HCT116 (cell line): ENCODE results near the gene HSPB7. TPM values are rescaled to one million over a fixed set of nuclear protein-coding genes. Genes with fewer than 3 reads are reported as not detected.
"Not testable (repeated sequence)": the region's sequence is repeated elsewhere in the genome, so short reads cannot be mapped to it uniquely, and the experiment has no call there.

Experiments used
- ATAC-seq: fragments of 200-7000 bp; cut with Tn5 transposase; 2 replicates; pipeline ENCODE4 v1.9.1; 2020; ENCODE audit warnings: mild to moderate bottlenecking, moderate library complexity
- BruUV-seq: library from RNA; stranded (reverse); fragments of 400-500 nt; replicated peaks from 2 replicates; lab custom pipeline; 2021; lab: Mats Ljungman, UMichigan
- CTCF ChIA-PET: fragments of 300-600 bp; sonication (Branson Sonifier 250); formaldehyde crosslinking; loops from one replicate; lab custom pipeline; 2021; ENCODE audit warnings: antibody characterized with exemption; lab: Charles Lee
- POLR2A ChIA-PET: fragments of 300-600, 350-600 bp; sonication (Branson Sonifier 250); formaldehyde crosslinking; loops from one replicate; lab custom pipeline; 2021; ENCODE audit warnings: antibody characterized with exemption; lab: Charles Lee
- RAD21 ChIA-PET, 2 experiments: fragments of 300-600 bp; sonication (Branson Sonifier 250); formaldehyde crosslinking; loops; one replicate each; lab custom pipeline; 2023; ENCODE audit warnings: low total read pairs in 2 of 2; ENCODE audit not compliant: uncharacterized antibody in 2 of 2, unreplicated experiment in 2 of 2, low non-redundant PET in 1 of 2; lab: Charles Lee
- DNase-seq: peaks from one replicate; pipeline ENCODE4 v3.0.0-alpha.2; 2010; ENCODE audit warnings: low read depth, low spot score
- H2AFZ ChIP-seq: fragments of 200-600 bp; shearing (Covaris generic), sonication (generic); 2 replicates; pipeline ENCODE4 v1.6.1; 2017; ENCODE audit warnings: low read depth, mixed run types, mixed read lengths, antibody characterized with exemption, low read length; ENCODE audit not compliant: poor library complexity, severe bottlenecking
- H3K27ac ChIP-seq: 2 replicates; pipeline ENCODE4 v1.5.1; 2012; ENCODE audit warnings: low read depth, low read length
- H3K27me3 ChIP-seq: fragments of 200-600 bp; sonication (generic); 2 replicates; pipeline ENCODE4 v1.6.1; 2016; ENCODE audit warnings: mixed run types, low read length, mixed read lengths; ENCODE audit not compliant: insufficient read depth
- H3K36me3 ChIP-seq, 2 experiments: fragments of 200-500 bp in 1 of 2; fragments of 200-600 bp in 1 of 2; sonication (Bioruptor generic) in 1 of 2; sonication (generic) in 1 of 2; 2 replicates each; pipeline versions ENCODE4 v1.5.1 to v1.6.1; 2014 to 2016; ENCODE audit warnings: low read length in 2 of 2, inconsistent platforms in 1 of 2, mixed read lengths in 1 of 2, mixed run types in 1 of 2; ENCODE audit not compliant: insufficient read depth in 2 of 2, control insufficient read depth in 1 of 2
- H3K4me1 ChIP-seq, 2 experiments: fragments of 200-600 bp in 1 of 2; sonication (generic) in 1 of 2; 2 replicates each; pipeline versions ENCODE4 v1.5.1 to v1.6.1; 2012 to 2017; ENCODE audit warnings: low read length in 2 of 2, inconsistent platforms in 1 of 2, mild to moderate bottlenecking in 1 of 2, mixed read lengths in 1 of 2, mixed run types in 1 of 2, moderate library complexity in 1 of 2; ENCODE audit not compliant: insufficient read depth in 2 of 2, control insufficient read depth in 1 of 2
- H3K4me2 ChIP-seq: fragments of 200-600 bp; sonication (generic); 2 replicates; pipeline ENCODE4 v1.6.1; 2017; ENCODE audit warnings: mixed run types, low read length, mixed read lengths
- H3K4me3 ChIP-seq, 2 experiments: fragments of 200-600 bp in 1 of 2; sonication (generic) in 1 of 2; replicated peaks in 1 of 2; 2 replicates each; pipeline ENCODE4 v1.5.1; 2011 to 2016; ENCODE audit warnings: low read length in 2 of 2, control low read depth in 1 of 2, low read depth in 1 of 2, mild to moderate bottlenecking in 1 of 2, mixed read lengths in 1 of 2, mixed run types in 1 of 2
- H3K79me2 ChIP-seq: fragments of 200-600 bp; sonication (generic); 2 replicates; pipeline ENCODE4 v1.6.1; 2017; ENCODE audit warnings: mild to moderate bottlenecking, mixed run types, low read length, moderate library complexity, mixed read lengths; ENCODE audit not compliant: insufficient read depth
- H3K9ac ChIP-seq: fragments of 200-600 bp; sonication (generic); 2 replicates; pipeline ENCODE4 v1.6.1; 2016; ENCODE audit warnings: low read length, mixed read lengths
- H3K9me2 ChIP-seq: fragments of 200-600 bp; sonication (generic), shearing (Covaris generic); 2 replicates; pipeline ENCODE4 v1.6.1; 2017; ENCODE audit warnings: mixed run types, mild to moderate bottlenecking, moderate library complexity; ENCODE audit not compliant: insufficient read depth
- H3K9me3 ChIP-seq, 2 experiments: fragments of 200-500 bp in 1 of 2; fragments of 200-600 bp in 1 of 2; sonication (Bioruptor generic) in 1 of 2; sonication (generic) in 1 of 2; 2 replicates each; pipeline ENCODE4 v1.6.1; 2014 to 2017; ENCODE audit warnings: low read length in 2 of 2, mixed read lengths in 2 of 2, inconsistent platforms in 1 of 2, low read depth in 1 of 2, mild to moderate bottlenecking in 1 of 2, mixed run types in 1 of 2, moderate library complexity in 1 of 2; ENCODE audit not compliant: control insufficient read depth in 1 of 2, insufficient read depth in 1 of 2
- H4K20me1 ChIP-seq: fragments of 200-600 bp; sonication (generic), shearing (Covaris generic); 2 replicates; pipeline ENCODE4 v1.6.1; 2017; ENCODE audit warnings: mixed run types, mild to moderate bottlenecking, moderate library complexity; ENCODE audit not compliant: insufficient read depth
- MAX ChIP-seq: IDR thresholded peaks from 2 replicates; pipeline ENCODE4 v1.6.1; 2012
- intact Hi-C: fragments of 100-400 bp; cut with micrococcal nuclease; formaldehyde crosslinking; loops from 2 replicates; pipeline ENCODE4 v1.10.0; 2022
- total RNA-seq: library from RNA; stranded (reverse); gene quantifications from one replicate; pipeline ENCODE4 v1.2.1, GENCODE V29; 2021; ENCODE audit not compliant: unreplicated experiment

Gene HSPB7
- total RNA-seq, 1 experiment from 2014 or later: 0.27 TPM

- no peak for TF ChIP-seq MAX
- TF ChIP-seq, all 23 proteins: peak for 0
These were observed 43.4 kb upstream of the HSPB7 start (continued) for GRCh38 chr1:16061266-16061665.

GRCh38 chr1:16058394-16059120 is 40.7 kb upstream of the HSPB7 start:
- RAD21 ChIA-PET, DNase-seq, H3K4me2 ChIP-seq, CTCF ChIA-PET, intact Hi-C loops, H3K4me3 ChIP-seq, H3K4me1 ChIP-seq, BruUV-seq, H2AFZ ChIP-seq, H3K27ac ChIP-seq, H3K27me3 ChIP-seq, H3K9me3 ChIP-seq, H3K9ac ChIP-seq, H3K36me3 ChIP-seq, ATAC-seq, H3K9me2 ChIP-seq, H4K20me1 ChIP-seq, H3K79me2 ChIP-seq: not testable (repeated sequence)
- POLR2A ChIA-PET: interaction anchor here (0.9 kb wide), 1 partner anchor 62 kb away, joined by 3 read pairs; no protein-coding TSS in a partner anchor

GRCh38 chr1:16057314-16057915 is 39.6 kb upstream of the HSPB7 start:
- BruUV-seq, H3K9me3 ChIP-seq, intact Hi-C loops, H3K9ac ChIP-seq, CTCF ChIA-PET, ATAC-seq, DNase-seq, H3K4me2 ChIP-seq, H3K4me1 ChIP-seq, H3K4me3 ChIP-seq, H2AFZ ChIP-seq, RAD21 ChIA-PET, H3K9me2 ChIP-seq, H3K36me3 ChIP-seq, H3K27ac ChIP-seq, H3K27me3 ChIP-seq, H3K79me2 ChIP-seq, POLR2A ChIA-PET, H4K20me1 ChIP-seq: not testable (repeated sequence)

GRCh38 chr1:16056521-16056912 is 38.7 kb upstream of the HSPB7 start:
- POLR2A ChIA-PET, RAD21 ChIA-PET: not testable (repeated sequence)
- CTCF ChIA-PET: interaction anchor here (0.6 to 1.7 kb wide), 2 partner anchors 12 to 37 kb away, joined by 5 read pairs; no protein-coding TSS in a partner anchor

More at GRCh38 chr1:16056521-16056912, 38.7 kb upstream of the HSPB7 start:
- not testable (repeated sequence) for H3K36me3 ChIP-seq, BruUV-seq, H2AFZ ChIP-seq, H3K9me2 ChIP-seq, H3K9me3 ChIP-seq, H3K27me3 ChIP-seq, DNase-seq, H3K4me3 ChIP-seq, ATAC-seq, H3K79me2 ChIP-seq, H3K4me1 ChIP-seq, H3K9ac ChIP-seq, H4K20me1 ChIP-seq, H3K4me2 ChIP-seq, H3K27ac ChIP-seq
- intact Hi-C loops: loop anchor here (1.0 kb wide), 1 partner anchor 47 kb away; no protein-coding TSS in a partner anchor
